HepG2 (cell line): ENCODE data around the gene SETD1A. TPM values are rescaled to one million over a fixed set of nuclear protein-coding genes. Genes with fewer than 3 reads are reported as not detected.

Experiments used
- CBX5 ChIP-seq: sonication (generic); formaldehyde crosslinking; IDR thresholded peaks from 2 replicates; pipeline ENCODE4 v1.4.0; 2020; ENCODE audit warnings: missing genetic modification reagents, borderline replicate concordance
- CREM ChIP-seq, 2 experiments: sonication (generic) in 1 of 2; formaldehyde crosslinking in 1 of 2; IDR thresholded peaks; 2 replicates each; pipeline versions ENCODE4 v1.4.0 to v1.6.1; 2016 to 2020; ENCODE audit warnings: antibody characterized with exemption in 1 of 2, mild to moderate bottlenecking in 1 of 2, missing genetic modification reagents in 1 of 2
- FOXA1 ChIP-seq, 2 experiments: fragments of 450-650 bp in 1 of 2; sonication (generic) in 1 of 2; formaldehyde crosslinking in 1 of 2; IDR thresholded peaks; 2 replicates each; pipeline versions ENCODE4 v1.4.0 to v1.6.1; 2016 to 2020; ENCODE audit warnings: missing genetic modification reagents in 1 of 2
- FOXJ3 ChIP-seq: sonication (generic); formaldehyde crosslinking; IDR thresholded peaks from 2 replicates; pipeline ENCODE4 v1.4.0; 2020; ENCODE audit warnings: missing genetic modification reagents, mild to moderate bottlenecking, borderline replicate concordance
- HMGXB4 ChIP-seq, 2 experiments: sonication (generic) in 1 of 2; formaldehyde crosslinking in 1 of 2; IDR thresholded peaks; 2 replicates each; pipeline versions ENCODE4 v1.4.0 to v1.6.1; 2018 to 2020; ENCODE audit warnings: missing genetic modification reagents in 2 of 2, borderline replicate concordance in 1 of 2, low read depth in 1 of 2, mild to moderate bottlenecking in 1 of 2, missing biosample characterization in 1 of 2
- NCOA1 ChIP-seq: sonication (generic); formaldehyde crosslinking; IDR thresholded peaks from 2 replicates; pipeline ENCODE4 v1.9.0; 2021; ENCODE audit warnings: missing genetic modification reagents
- RBM39 ChIP-seq: fragments of 200-400 bp; formaldehyde crosslinking; IDR thresholded peaks from one replicate; pipeline ENCODE4 v1.6.1; 2018; ENCODE audit warnings: antibody characterized with exemption, mild to moderate bottlenecking, low read depth, low read length; ENCODE audit not compliant: poor library complexity, severe bottlenecking
- SPEN ChIP-seq: sonication (generic); formaldehyde crosslinking; IDR thresholded peaks from 2 replicates; pipeline ENCODE4 v1.5.1; 2020; ENCODE audit warnings: low read depth, mild to moderate bottlenecking, missing genetic modification reagents
- SRSF1 ChIP-seq: fragments of 200-400 bp; formaldehyde crosslinking; optimal IDR thresholded peaks from 2 replicates; pipeline ENCODE3; 2017; ENCODE audit warnings: mild to moderate bottlenecking, low read depth, low read length, moderate library complexity
- UBTF ChIP-seq: sonication (generic); formaldehyde crosslinking; IDR thresholded peaks from 2 replicates; pipeline ENCODE4 v1.4.0; 2020; ENCODE audit warnings: mild to moderate bottlenecking, missing genetic modification reagents
- WIZ ChIP-seq: sonication (generic); formaldehyde crosslinking; IDR thresholded peaks from 2 replicates; pipeline ENCODE4 v1.5.1; 2020; ENCODE audit warnings: mild to moderate bottlenecking, missing genetic modification reagents
- ZBTB14 ChIP-seq: sonication (generic); formaldehyde crosslinking; IDR thresholded peaks from 2 replicates; pipeline ENCODE4 v1.4.0; 2020; ENCODE audit warnings: missing genetic modification reagents
- ZIK1 ChIP-seq: sonication (generic); formaldehyde crosslinking; IDR thresholded peaks from 2 replicates; pipeline ENCODE4 v1.5.0; 2020; ENCODE audit warnings: mild to moderate bottlenecking, low read depth, missing genetic modification reagents, borderline replicate concordance
- ZMYM3 ChIP-seq: sonication (generic); formaldehyde crosslinking; IDR thresholded peaks from 2 replicates; pipeline ENCODE4 v1.5.1; 2020; ENCODE audit warnings: mild to moderate bottlenecking, missing genetic modification reagents
- ZNF383 ChIP-seq: sonication (generic); formaldehyde crosslinking; IDR thresholded peaks from 2 replicates; pipeline ENCODE4 v1.4.0; 2020; ENCODE audit warnings: missing genetic modification reagents, mild to moderate bottlenecking, borderline replicate concordance
- ZNF414 ChIP-seq: sonication (generic); formaldehyde crosslinking; IDR thresholded peaks from 2 replicates; pipeline ENCODE4 v1.5.0; 2020; ENCODE audit warnings: missing genetic modification reagents
- ZNF558 ChIP-seq: sonication (generic); formaldehyde crosslinking; IDR thresholded peaks from 2 replicates; pipeline ENCODE4 v1.9.0; 2022; ENCODE audit warnings: mild to moderate bottlenecking, missing genetic modification reagents, borderline replicate concordance
- ZNF574 ChIP-seq: sonication (generic); formaldehyde crosslinking; IDR thresholded peaks from 2 replicates; pipeline ENCODE4 v1.4.0; 2020; ENCODE audit warnings: missing genetic modification reagents
- ZNF605 ChIP-seq: sonication (generic); formaldehyde crosslinking; IDR thresholded peaks from 2 replicates; pipeline ENCODE4 v1.8.0; 2022; ENCODE audit warnings: mild to moderate bottlenecking, missing genetic modification reagents
- ZNF839 ChIP-seq: sonication (generic); formaldehyde crosslinking; IDR thresholded peaks from 2 replicates; pipeline ENCODE4 v1.4.0; 2020; ENCODE audit warnings: missing genetic modification reagents, mild to moderate bottlenecking, borderline replicate concordance
- polyA plus RNA-seq, 8 experiments: library from polyadenylated mRNA; depleted of rRNA in 3 of 8; stranded (reverse) in 7 of 8; unstranded in 1 of 8; fragments of >200 nt; fragmentation: Illumina TruSeq in 4 of 8; extraction: Trizol in 4 of 8; gene quantifications; 2 replicates each; pipeline versions ENCODE4 v1.2.1 to v1.2.3, GENCODE V29; 2011 to 2016; ENCODE audit warnings: low read depth in 4 of 8, missing spikeins in 1 of 8, mixed read lengths in 1 of 8; ENCODE audit not compliant: insufficient read depth in 1 of 8
- total RNA-seq, 5 experiments: library from RNA; depleted of rRNA; stranded (reverse); fragments of >200 nt; fragmentation: Illumina TruSeq; extraction: Trizol; gene quantifications; 2 replicates each; pipeline ENCODE4 v1.2.3, GENCODE V29; 2016; ENCODE audit warnings: low read depth in 1 of 5

The SETD1A gene
- total and polyA plus RNA-seq, 2 of the 13 experiments (the other 11 are each of a cell fraction or from before 2014, with no cell fraction given) = 3.8 to 5.6 TPM

GRCh38 chr16:31002250-31002700 is 44.7 kb downstream of the SETD1A start (continued):
- no peak for TF ChIP-seq ZBTB14 (CRISPR knock-in tag)
- TF ChIP-seq CBX5 (CRISPR knock-in tag) = no peak
- no peak for TF ChIP-seq ZNF383
- peak; percentile 44 for TF ChIP-seq ZMYM3 (CRISPR knock-in tag)
- no peak for TF ChIP-seq HMGXB4 (CRISPR knock-in tag; IDR thresholded peaks at IDR 0.05; ENCODE audit: borderline replicate concordance in 1 of 2, low read depth in 1 of 2)
- no peak for TF ChIP-seq ZNF558 (CRISPR knock-in tag)
- TF ChIP-seq ZNF414 (CRISPR knock-in tag) = no peak
- no peak for TF ChIP-seq WIZ (CRISPR knock-in tag)
- TF ChIP-seq ZIK1 (CRISPR knock-in tag) = peak; percentile 70; the same call in 1 of the 2 replicates
- no peak for TF ChIP-seq ZNF574
- no peak for TF ChIP-seq FOXA1 (IDR thresholded peaks at IDR 0.05)
- no peak for TF ChIP-seq FOXA1 (CRISPR knock-in tag; IDR thresholded peaks at IDR 0.05)
- no peak for TF ChIP-seq SRSF1
- no peak for TF ChIP-seq FOXJ3 (CRISPR knock-in tag)
- TF ChIP-seq SPEN (CRISPR knock-in tag) = no peak
- TF ChIP-seq RBM39 = peak; percentile 31
- TF ChIP-seq NCOA1 (CRISPR knock-in tag) = no peak
- TF ChIP-seq ZNF605 (CRISPR knock-in tag) = no peak; the same call in 1 of the 2 replicates
- TF ChIP-seq ZNF839 (CRISPR knock-in tag) = 0 out of 2 replicates have a peak, but pooled peaks have one; percentile 64
- TF ChIP-seq CREM (IDR thresholded peaks at IDR 0.05) = no peak
- no peak for TF ChIP-seq CREM (CRISPR knock-in tag; IDR thresholded peaks at IDR 0.05)
- peak; percentile 39; the same call in 1 of the 2 replicates for TF ChIP-seq UBTF
